ENCODE data around the gene DMC1.

DMC1 gene

DNA sequence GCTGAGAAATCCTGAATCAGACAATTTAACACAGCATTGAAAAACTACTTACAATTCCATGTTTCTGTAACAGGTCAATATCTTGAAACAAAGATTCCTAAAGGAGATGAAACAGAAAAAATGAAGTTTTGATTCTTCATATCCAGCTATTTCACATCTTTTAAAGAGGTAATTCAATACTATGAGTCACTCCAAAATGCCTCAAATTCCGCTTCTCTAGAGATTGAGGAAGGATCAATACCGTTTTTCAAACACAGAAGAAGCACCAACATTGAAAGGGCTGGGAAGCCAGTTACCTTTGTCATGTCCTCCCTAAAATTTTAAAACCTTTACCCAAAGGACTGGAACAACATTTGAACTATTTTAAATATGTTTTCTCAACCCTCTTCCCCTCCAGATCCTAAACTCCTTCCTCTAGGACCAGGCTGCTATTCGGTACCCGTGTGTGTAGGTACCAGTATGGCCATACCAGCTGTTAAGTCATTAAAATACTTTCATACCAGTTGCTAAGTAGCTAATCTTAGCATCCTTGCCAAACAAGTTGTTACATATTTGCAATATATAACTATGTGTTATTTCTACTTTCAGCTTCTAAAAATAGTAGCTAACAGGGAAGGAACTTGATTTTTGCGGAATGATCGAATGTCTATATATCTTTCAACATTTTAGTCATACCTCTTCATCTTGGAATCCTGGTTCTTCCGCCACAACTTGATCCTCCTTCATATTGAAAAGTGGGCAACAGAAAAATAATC is 2.3 kb downstream of the DMC1 start:
- WGBS (ENCODE audit: insufficient coverage), result 86% methylated on average over 3 of the region's 7 CpGs
- no peaks in the 10 kb centered on the region for H3K27me3 ChIP-seq (replicated peaks in 2 of 5; ENCODE audit: control insufficient read depth in 4 of 5, insufficient read depth in 5 of 5, low read length in 4 of 5)
- no peak overlapping the region for H3K27ac ChIP-seq (ENCODE audit: insufficient read depth in 1 of 2, low read depth in 1 of 2, low read length in 2 of 2, poor library complexity in 1 of 2, severe bottlenecking in 2 of 2)
- no peaks in the 10 kb centered on the region for H3K36me3 ChIP-seq (ENCODE audit: control insufficient read depth in 4 of 4, insufficient read depth in 4 of 4, low read length in 3 of 4)
- DNase-seq, result no peak
- H3K4me1 ChIP-seq (ENCODE audit: control extremely low read depth in 1 of 4, control insufficient read depth in 4 of 4, insufficient read depth in 4 of 4, low read length in 3 of 4), result peaks cover 7 to 20% (median 14%) of the 10 kb centered on the region in 4 experiments
- H3K4me3 ChIP-seq (ENCODE audit: control insufficient read depth in 1 of 7, extremely low read depth in 1 of 7, insufficient read depth in 4 of 7, low read depth in 2 of 7, low read length in 6 of 7), result no peak overlapping the region
- ChIA-PET POLR2A (no interaction called here), CTCF (interaction anchor here (1.2 to 1.4 kb wide), 2 partner anchors 56 to 153 kb away, joined by 3 to 4 read pairs; no protein-coding TSS in a partner anchor)
- no peaks in the 10 kb centered on the region for H3K9me3 ChIP-seq (ENCODE audit: control extremely low read depth in 1 of 5, control insufficient read depth in 4 of 5, insufficient read depth in 2 of 5, low read depth in 1 of 5, low read length in 4 of 5)

DNA sequence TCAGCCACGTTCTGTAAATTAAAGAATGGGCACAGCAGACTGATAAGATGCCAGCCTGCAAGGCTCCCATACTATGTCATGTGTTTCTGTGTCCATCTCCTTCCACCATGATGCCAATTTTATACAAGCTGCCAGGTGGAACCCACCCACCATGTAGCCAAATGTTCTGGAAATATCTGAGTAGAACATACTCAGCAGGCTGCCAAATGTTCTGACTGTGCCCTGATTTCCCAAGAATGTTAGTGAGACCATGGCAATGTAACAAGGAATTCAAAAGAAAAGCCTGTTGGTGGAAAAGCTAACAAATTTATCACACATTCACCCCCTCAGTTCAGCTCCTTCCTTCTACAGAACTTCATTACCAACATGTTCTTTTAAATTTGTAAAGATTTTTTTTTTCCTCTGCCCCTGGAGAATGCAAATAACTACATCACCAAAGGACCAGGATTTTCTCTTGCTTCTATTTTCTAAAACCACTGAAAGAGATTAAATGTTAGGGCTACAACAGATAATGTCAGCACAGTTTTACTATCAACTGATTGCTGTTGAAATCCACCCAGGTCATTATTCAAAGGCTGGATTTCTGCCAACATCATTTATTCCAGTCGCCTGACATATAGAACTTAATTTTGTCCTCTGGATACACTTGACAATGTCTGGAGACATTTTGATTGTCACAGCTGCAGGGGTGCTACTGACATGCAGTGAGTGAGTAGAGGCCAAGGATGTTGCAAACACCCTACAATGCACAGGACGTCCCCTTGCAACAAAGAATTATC is 3.1 kb downstream of the DMC1 start:
- 100% methylated on average over 2 of the region's 3 CpGs for WGBS (ENCODE audit: insufficient coverage)
- H3K9me3 ChIP-seq (ENCODE audit: control extremely low read depth in 1 of 5, control insufficient read depth in 4 of 5, insufficient read depth in 2 of 5, low read depth in 1 of 5, low read length in 4 of 5), result no peaks in the 10 kb centered on the region
- H3K4me3 ChIP-seq (ENCODE audit: control insufficient read depth in 1 of 7, extremely low read depth in 1 of 7, insufficient read depth in 4 of 7, low read depth in 2 of 7, low read length in 6 of 7), result no peak overlapping the region
- H3K27me3 ChIP-seq (replicated peaks in 2 of 5; ENCODE audit: control insufficient read depth in 4 of 5, insufficient read depth in 5 of 5, low read length in 4 of 5), result no peaks in the 10 kb centered on the region
- CTCF ChIA-PET, result no interaction called here
- DNase-seq, result no peak
- no peak overlapping the region for H3K27ac ChIP-seq (ENCODE audit: insufficient read depth in 1 of 2, low read depth in 1 of 2, low read length in 2 of 2, poor library complexity in 1 of 2, severe bottlenecking in 2 of 2)
- H3K36me3 ChIP-seq (ENCODE audit: control insufficient read depth in 4 of 4, insufficient read depth in 4 of 4, low read length in 3 of 4), result no peaks in the 10 kb centered on the region
- peaks cover 7 to 20% (median 14%) of the 10 kb centered on the region in 4 experiments for H3K4me1 ChIP-seq (ENCODE audit: control extremely low read depth in 1 of 4, control insufficient read depth in 4 of 4, insufficient read depth in 4 of 4, low read length in 3 of 4)
- POLR2A ChIA-PET, result no interaction called here

DNA sequence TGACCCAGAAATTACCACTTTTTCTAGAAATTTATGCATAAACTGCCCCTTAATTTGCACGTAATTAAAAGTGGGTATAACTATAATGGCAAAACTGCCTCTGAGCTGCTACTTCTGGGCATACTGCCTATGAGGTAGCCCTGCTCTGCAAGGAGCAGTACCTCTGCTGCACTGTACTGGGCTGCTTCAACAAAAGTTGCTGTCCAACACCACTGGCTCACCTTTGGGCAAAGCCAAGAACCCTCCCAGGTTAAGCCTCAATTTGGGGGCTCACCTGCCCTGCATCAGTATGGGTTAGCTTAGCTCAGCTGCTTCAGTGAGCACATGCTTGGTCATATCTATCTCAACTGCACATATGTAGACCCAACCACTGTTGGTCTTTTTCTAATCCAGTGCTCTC is 4.5 kb downstream of the DMC1 start:
- no peaks in the 10 kb centered on the region for H3K27me3 ChIP-seq (replicated peaks in 2 of 5; ENCODE audit: control insufficient read depth in 4 of 5, insufficient read depth in 5 of 5, low read length in 4 of 5)
- CTCF ChIA-PET, result interaction anchor here (1.1 kb wide), 1 partner anchor 513 kb away, joined by 3 read pairs; no protein-coding TSS in a partner anchor
- no peak overlapping the region for H3K4me3 ChIP-seq (ENCODE audit: control insufficient read depth in 1 of 7, extremely low read depth in 1 of 7, insufficient read depth in 4 of 7, low read depth in 2 of 7, low read length in 6 of 7)
- WGBS (ENCODE audit: insufficient coverage), result 100% methylated on average over 1 of the region's 1 CpG
- H3K4me1 ChIP-seq (ENCODE audit: control extremely low read depth in 1 of 4, control insufficient read depth in 4 of 4, insufficient read depth in 4 of 4, low read length in 3 of 4), result peaks cover 0 to 9% (median 3%) of the 10 kb centered on the region in 4 experiments
- no peaks in the 10 kb centered on the region for H3K9me3 ChIP-seq (ENCODE audit: control extremely low read depth in 1 of 5, control insufficient read depth in 4 of 5, insufficient read depth in 2 of 5, low read depth in 1 of 5, low read length in 4 of 5)
- POLR2A ChIA-PET, result no interaction called here
- DNase-seq, result no peak
- no peak overlapping the region for H3K27ac ChIP-seq (ENCODE audit: insufficient read depth in 1 of 2, low read depth in 1 of 2, low read length in 2 of 2, poor library complexity in 1 of 2, severe bottlenecking in 2 of 2)
- H3K36me3 ChIP-seq (ENCODE audit: control insufficient read depth in 4 of 4, insufficient read depth in 4 of 4, low read length in 3 of 4), result no peaks in the 10 kb centered on the region

DNA sequence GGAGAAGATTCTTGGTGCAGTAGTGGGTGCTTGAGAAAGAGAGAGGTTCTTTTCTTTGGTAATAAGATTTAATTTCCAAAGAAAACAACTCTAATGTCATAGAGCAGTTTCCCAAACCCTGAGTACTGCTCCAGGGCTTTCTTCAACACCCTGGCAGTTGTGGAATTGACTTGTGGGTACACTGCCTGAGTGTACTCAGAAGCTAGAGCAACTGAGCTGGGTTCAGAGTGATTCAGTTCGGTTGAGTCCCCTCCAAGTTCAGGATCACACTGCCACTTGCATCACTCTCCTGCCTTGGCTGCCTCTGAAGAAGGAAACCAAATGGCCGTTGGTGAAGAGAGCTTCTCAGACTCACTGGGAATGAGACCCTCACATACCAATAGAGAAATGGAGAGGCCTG is 5.3 kb downstream of the DMC1 start:
- no peak for DNase-seq
- CTCF ChIA-PET, result interaction anchor here (1.1 kb wide), 1 partner anchor 512 kb away, joined by 3 read pairs; no protein-coding TSS in a partner anchor
- peaks cover 0 to 5% (median 1%) of the 10 kb centered on the region in 4 experiments for H3K4me1 ChIP-seq (ENCODE audit: control extremely low read depth in 1 of 4, control insufficient read depth in 4 of 4, insufficient read depth in 4 of 4, low read length in 3 of 4)
- H3K36me3 ChIP-seq (ENCODE audit: control insufficient read depth in 4 of 4, insufficient read depth in 4 of 4, low read length in 3 of 4), result no peaks in the 10 kb centered on the region
- WGBS (ENCODE audit: insufficient coverage), result no CpG with 5 or more reads among the region's 2 CpGs
- H3K4me3 ChIP-seq (ENCODE audit: control insufficient read depth in 1 of 7, extremely low read depth in 1 of 7, insufficient read depth in 4 of 7, low read depth in 2 of 7, low read length in 6 of 7), result no peak overlapping the region
- H3K27ac ChIP-seq (ENCODE audit: insufficient read depth in 1 of 2, low read depth in 1 of 2, low read length in 2 of 2, poor library complexity in 1 of 2, severe bottlenecking in 2 of 2), result no peak overlapping the region
- POLR2A ChIA-PET, result no interaction called here
- no peaks in the 10 kb centered on the region for H3K9me3 ChIP-seq (ENCODE audit: control extremely low read depth in 1 of 5, control insufficient read depth in 4 of 5, insufficient read depth in 2 of 5, low read depth in 1 of 5, low read length in 4 of 5)
- no peaks in the 10 kb centered on the region for H3K27me3 ChIP-seq (replicated peaks in 2 of 5; ENCODE audit: control insufficient read depth in 4 of 5, insufficient read depth in 5 of 5, low read length in 4 of 5)

DNA sequence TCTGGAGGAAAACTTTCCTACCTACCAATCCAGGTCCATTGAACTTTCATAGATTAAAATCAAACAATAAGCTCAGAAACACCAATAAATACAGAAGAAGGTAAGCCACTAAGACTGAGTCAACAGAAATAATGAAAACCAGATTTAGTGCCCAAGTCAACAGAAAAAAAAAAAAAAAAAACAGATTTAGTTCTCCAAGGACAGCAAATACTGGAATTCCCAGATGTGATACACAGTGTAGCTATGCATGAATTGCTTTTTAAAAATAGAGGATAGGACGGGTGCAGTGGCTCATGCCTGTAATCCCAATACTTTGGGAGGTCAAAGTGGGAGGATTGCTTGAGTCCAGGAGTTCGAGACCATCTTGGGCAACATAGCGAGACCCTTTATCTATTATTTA is 15.7 kb downstream of the DMC1 start:
- ChIA-PET CTCF (interaction anchor here (0.6 to 1.5 kb wide), 3 partner anchors 13 to 990 kb away, joined by 3 to 6 read pairs (median 3); no protein-coding TSS in a partner anchor), POLR2A (no interaction called here)
- DNase-seq, result no peak
- WGBS (ENCODE audit: insufficient coverage), result no CpG with 5 or more reads among the region's 3 CpGs
- Histone ChIP-seq H3K27me3 (replicated peaks in 2 of 5; ENCODE audit: control insufficient read depth in 4 of 5, insufficient read depth in 5 of 5, low read length in 4 of 5) (no peaks in the 10 kb centered on the region), H3K4me1 (ENCODE audit: control extremely low read depth in 1 of 4, control insufficient read depth in 4 of 4, insufficient read depth in 4 of 4, low read length in 3 of 4) (no peaks in the 10 kb centered on the region), H3K9me3 (ENCODE audit: control extremely low read depth in 1 of 5, control insufficient read depth in 4 of 5, insufficient read depth in 2 of 5, low read depth in 1 of 5, low read length in 4 of 5) (no peaks in the 10 kb centered on the region), H3K4me3 (ENCODE audit: control insufficient read depth in 1 of 7, extremely low read depth in 1 of 7, insufficient read depth in 4 of 7, low read depth in 2 of 7, low read length in 6 of 7) (no peak overlapping the region), H3K36me3 (ENCODE audit: control insufficient read depth in 4 of 4, insufficient read depth in 4 of 4, low read length in 3 of 4) (no peaks in the 10 kb centered on the region), H3K27ac (ENCODE audit: insufficient read depth in 1 of 2, low read depth in 1 of 2, low read length in 2 of 2, poor library complexity in 1 of 2, severe bottlenecking in 2 of 2) (no peak overlapping the region)

DNA sequence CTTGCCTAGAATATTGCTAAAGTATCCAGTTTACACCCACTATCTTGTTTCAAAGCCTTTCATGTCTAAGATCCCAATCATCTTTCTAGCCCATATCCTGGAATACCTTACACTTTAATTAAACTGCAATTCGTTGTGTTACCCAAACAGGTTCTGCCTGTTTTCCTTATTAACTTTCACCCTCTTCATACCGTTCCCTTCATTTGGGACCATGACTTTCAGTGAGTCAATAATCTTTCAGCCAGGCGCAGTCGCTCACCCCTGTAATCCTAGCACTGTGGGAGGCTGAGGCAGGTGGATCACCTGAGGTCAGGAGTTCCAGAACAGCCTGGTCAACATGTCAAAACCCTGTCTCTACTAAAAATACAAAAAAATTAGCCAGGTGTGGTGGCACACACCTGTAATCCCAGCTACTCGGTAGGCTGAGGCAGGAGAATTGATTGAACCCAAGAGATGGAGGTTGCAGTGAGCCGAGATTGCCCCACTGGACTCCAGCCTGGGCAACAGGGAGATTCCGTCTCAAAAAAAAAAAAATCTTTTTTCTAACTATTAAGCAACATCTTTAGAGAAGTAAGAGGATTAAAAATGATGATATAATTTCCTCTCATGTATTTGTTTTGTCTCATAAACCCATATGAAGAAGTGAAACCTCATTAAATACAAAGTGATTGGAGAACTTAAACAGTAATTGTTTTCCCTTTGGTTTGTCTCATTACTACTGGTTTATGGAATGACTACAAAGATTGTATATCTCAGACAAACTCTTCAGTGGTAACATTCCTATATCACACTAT is 20.7 kb downstream of the DMC1 start:
- POLR2A ChIA-PET, result no interaction called here

More for the DNA sequence above, 20.7 kb downstream of the DMC1 start:
- 95% methylated on average over 5 of the region's 7 CpGs for WGBS (ENCODE audit: insufficient coverage)
- DNase-seq, result no peak
- Histone ChIP-seq H3K27ac (ENCODE audit: insufficient read depth in 1 of 2, low read depth in 1 of 2, low read length in 2 of 2, poor library complexity in 1 of 2, severe bottlenecking in 2 of 2) (no peak overlapping the region), H3K27me3 (replicated peaks in 2 of 5; ENCODE audit: control insufficient read depth in 4 of 5, insufficient read depth in 5 of 5, low read length in 4 of 5) (no peaks in the 10 kb centered on the region), H3K9me3 (ENCODE audit: control extremely low read depth in 1 of 5, control insufficient read depth in 4 of 5, insufficient read depth in 2 of 5, low read depth in 1 of 5, low read length in 4 of 5) (peaks cover 0 to 3% (median 2%) of the 10 kb centered on the region in 5 experiments), H3K4me1 (ENCODE audit: control extremely low read depth in 1 of 4, control insufficient read depth in 4 of 4, insufficient read depth in 4 of 4, low read length in 3 of 4) (no peaks in the 10 kb centered on the region), H3K36me3 (ENCODE audit: control insufficient read depth in 4 of 4, insufficient read depth in 4 of 4, low read length in 3 of 4) (peaks cover 0 to 2% (median 0%) of the 10 kb centered on the region in 4 experiments), H3K4me3 (ENCODE audit: control insufficient read depth in 1 of 7, extremely low read depth in 1 of 7, insufficient read depth in 4 of 7, low read depth in 2 of 7, low read length in 6 of 7) (no peak overlapping the region)
- CTCF ChIA-PET, result no interaction called here

All from common myeloid progenitor, CD34-positive (primary cell).